ENCODE results near the gene MGAT5. TPM values are rescaled to one million over a fixed set of nuclear protein-coding genes. Genes with fewer than 3 reads are reported as not detected.

MGAT5 gene
- total RNA-seq, 1 donor from 2014 or later: 37.5 TPM

DNA sequence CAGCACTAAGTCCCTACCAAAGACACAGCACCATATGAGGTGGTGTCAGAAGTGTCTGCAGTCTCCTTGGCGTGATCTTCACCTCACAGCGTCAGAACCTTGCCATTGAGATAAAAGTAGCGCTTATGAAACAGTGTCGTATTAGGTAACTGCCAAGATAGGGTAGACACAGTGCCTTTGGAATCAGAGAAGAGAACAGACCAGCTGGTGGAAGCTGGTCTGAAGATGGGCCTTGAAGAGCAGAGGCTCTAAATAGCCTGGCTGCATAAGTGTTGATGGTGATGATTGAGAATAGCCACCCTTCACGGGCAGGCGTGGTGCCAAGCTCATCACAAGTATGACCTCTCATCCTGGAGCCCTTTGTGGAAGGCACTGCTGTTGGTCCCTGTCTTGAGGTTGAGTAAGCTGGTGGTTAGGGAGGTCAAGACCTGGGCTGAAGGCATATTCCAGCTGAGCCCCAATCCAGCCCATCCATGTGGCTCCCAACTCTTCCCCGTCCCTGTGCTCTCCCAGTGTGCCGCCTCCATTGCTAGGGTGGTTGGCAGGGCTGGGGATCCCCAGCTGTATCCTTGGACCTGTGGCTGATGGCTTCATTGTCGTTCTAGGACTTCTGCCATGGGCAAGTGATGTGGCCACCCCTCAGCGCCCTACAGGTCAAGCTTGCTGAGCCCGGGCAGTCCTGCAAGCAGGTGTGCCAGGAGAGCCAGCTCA, 187.4 kb downstream of the MGAT5 start:
- DNase-seq (ENCODE audit: low spot score): peak; percentile 76

DNA sequence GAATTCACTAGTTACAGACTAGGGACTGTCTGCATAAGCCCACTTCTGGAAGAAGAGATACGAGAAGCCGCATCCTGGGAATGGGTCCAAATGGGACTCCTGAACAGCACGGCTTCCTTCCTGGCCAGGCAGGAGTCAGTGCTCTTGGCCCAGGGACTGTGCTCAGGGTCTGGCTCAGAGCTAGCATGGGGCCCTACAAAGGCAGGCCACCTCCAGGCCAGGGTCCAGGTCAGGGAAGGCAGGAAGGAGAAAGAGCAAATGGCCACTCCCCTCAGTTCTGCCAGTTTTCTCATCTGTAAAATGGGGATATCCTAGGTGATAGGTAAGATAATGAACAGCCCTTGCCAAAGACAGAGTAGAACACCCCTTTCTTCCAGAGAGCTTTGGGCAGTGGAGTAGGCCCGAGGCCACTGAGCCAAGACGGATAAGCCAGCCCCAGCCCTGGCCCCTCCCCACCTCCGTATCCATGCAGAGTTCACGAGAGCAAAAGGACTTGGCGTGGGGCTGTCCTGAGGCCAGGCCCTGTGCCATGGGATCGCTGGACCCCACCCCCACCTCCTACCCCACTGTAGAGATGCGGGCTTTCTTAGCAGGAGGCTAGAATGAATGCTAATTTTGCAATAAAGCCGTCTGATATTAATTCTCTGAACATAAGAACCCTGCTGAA, 190.1 kb downstream of the MGAT5 start:
- peak; percentile 60 for DNase-seq (ENCODE audit: low spot score)

DNA sequence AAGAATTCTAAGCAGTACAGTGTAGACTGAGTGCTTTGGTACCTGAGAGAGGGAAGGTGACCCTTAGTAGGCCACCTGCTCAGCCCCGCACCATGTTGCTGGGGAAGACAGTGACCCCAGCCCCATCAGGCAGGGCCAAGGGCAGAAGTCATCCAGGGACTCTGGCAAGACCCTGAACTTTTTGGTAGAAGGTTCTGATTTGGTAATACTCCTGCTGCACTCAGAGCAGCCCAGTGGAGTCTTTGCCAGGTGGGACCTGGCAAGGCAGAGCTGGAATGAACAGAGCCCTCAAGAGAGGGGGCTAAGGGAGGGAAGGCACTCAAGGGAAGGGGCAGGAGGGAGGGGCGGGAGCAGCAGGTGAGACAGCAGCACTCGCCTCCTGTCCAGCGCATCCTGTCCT, 191.2 kb downstream of the MGAT5 start:
- DNase-seq (ENCODE audit: low spot score): no peak

DNA sequence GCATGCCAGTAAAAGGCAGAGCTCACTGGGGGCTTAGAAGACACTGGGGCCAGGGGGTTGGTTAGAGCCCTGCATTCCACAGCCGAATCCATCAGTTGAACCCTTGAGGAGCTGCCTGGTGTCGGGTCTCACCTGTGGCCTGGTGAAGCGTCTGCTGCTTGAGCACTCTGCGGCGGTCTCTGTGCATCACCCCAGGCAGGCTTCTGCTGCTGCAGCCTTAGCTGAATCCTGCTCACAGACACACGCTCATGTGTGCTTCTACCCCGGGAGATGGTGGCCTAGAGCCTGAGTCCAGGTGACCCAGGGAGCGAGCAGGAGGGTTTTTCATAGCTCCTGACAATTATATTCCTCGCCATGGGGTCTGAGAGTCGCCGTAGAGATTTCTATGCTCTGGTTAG, 192.1 kb downstream of the MGAT5 start:
- DNase-seq (ENCODE audit: low spot score): peak; percentile 71

DNA sequence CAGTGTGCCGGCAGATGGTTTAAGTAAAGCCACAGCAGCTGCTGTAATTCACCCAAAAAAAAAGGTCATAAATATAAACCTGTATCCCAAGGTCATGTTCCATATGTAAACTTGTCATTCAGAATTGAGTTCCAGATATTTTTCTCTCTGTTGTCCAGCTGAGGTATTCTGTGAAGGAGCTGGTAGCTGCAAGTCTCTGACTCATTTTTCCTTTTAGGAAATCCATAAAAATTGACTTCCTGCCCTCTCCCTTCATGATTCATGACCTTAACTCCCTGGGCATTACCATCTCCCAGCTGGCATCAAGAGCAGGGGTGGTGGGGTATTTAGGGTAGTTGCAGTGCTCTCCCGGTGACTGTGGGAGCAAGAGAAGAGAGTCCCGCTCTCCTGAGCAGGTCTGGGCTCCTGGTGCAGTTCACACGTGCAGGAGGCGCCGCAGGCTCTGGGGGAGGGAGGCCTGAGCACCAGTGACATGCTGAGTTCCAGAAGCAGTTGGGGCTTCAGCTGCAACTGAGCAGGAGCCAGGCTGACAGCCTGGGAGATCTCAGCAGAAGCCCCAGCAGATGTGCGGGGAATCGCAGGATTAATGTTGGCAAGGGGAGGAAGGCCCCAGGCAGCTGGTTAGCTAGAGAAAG, 192.6 kb downstream of the MGAT5 start:
- DNase-seq (ENCODE audit: low spot score): no peak

DNA sequence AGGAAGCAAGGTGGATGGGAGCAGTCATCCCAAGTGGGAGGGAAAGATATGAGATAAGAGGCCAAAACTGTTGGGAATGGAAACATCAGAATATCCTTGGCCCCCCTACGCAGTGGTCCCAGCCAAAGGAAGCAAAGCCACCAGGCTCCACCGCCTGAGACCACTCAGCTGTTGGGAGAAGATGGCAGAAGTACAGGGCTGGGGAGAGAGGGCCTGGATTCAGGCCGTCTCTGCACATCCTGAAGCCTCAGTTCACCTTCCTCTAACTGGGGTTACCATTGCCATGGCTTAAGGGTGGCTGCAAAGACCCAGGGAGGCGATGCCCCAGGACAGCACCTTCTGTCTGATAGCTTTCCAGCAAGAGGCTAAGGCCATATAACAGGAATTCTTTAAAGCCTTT, 193.8 kb downstream of the MGAT5 start:
- DNase-seq (ENCODE audit: low spot score): no peak

DNA sequence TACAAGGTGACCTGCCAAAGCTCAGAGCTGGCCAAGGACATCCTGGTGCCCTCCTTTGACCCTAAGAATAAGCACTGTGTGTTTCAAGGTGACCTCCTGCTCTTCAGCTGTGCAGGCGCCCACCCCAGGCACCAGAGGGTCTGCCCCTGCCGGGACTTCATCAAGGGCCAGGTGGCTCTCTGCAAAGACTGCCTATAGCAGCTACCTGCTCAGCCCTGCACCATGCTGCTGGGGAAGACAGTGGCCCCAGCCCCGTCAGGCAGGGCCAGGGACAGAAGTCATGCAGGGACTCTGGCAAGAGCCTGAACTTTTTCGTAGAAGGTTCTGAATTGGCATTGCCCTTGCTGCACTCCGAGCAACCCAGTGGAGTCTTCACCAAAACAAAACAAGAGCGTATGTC, 194.8 kb downstream of the MGAT5 start:
- DNase-seq (ENCODE audit: low spot score): peak; percentile 79

DNA sequence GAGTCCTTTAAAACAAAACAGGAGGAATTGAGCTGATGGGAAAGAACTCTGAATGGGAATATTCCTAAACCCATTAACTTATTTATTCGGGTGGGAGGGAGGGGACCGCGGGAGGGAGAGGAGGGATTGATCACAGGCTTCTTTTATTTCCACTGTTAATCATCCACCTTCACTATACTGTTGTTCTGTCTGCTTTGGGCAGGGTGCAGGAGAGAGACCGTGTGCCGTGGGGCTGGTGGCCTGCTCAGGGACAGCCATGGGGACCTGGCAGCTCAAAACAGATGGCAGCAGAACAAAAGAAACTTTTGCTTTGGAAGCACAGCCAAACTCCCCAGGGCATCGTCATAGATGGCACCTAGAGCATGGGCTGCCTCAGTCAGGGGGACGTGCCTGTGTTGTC, 195.3 kb downstream of the MGAT5 start:
- no peak for DNase-seq (ENCODE audit: low spot score)

DNA sequence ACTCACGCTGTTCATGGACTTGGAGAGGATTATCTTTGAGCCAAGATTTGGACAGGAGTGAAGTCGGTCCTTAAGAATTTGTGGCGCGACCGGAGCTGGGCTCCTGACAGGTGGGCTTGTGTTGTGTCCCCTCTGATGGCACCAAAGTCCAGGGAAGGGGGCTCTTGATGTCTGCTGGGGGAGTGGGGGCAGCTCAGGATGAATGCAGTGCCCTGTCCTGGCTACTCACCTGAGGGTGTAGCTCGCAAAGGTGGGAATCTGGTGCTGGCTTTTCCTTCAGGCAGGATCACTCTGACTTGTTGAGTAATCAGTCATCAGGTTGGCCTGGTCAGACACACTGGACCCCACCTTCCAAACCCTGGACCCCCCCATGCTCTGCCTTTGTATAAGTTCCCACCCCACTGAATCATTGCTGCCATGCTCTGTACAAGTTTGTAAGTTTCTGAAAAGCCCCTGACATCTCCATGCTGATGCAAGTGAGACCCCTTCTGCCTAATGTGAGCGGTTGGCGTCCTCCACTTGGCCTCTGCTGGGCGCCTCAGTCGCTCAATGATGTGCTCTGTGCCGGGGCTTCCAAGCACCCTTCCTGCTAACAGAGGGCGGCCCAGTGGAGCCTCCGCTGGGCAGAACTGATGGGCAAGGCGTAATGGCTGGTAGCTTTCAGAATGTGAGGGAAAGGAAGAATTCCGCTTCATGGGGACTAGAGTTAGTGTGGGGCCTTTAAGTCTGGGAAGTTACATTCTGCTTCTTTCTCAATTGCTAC, 196.1 kb downstream of the MGAT5 start:
- peak; percentile 87 for DNase-seq (ENCODE audit: low spot score)

DNA sequence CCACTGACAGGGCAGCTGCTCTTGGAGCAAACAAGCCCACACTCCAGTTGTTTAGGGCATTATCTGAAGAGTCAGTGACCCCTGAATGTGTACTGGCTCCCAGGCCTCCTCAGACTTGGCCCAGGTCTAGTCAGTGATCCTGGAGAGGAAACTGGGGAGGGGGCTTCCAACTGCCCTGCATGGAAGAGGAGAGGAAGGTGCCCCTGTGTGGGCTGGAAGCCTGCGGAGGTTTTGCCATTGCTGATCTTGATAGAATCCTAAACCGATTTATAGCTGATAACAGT, 197.4 kb downstream of the MGAT5 start:
- DNase-seq (ENCODE audit: low spot score): no peak

DNA sequence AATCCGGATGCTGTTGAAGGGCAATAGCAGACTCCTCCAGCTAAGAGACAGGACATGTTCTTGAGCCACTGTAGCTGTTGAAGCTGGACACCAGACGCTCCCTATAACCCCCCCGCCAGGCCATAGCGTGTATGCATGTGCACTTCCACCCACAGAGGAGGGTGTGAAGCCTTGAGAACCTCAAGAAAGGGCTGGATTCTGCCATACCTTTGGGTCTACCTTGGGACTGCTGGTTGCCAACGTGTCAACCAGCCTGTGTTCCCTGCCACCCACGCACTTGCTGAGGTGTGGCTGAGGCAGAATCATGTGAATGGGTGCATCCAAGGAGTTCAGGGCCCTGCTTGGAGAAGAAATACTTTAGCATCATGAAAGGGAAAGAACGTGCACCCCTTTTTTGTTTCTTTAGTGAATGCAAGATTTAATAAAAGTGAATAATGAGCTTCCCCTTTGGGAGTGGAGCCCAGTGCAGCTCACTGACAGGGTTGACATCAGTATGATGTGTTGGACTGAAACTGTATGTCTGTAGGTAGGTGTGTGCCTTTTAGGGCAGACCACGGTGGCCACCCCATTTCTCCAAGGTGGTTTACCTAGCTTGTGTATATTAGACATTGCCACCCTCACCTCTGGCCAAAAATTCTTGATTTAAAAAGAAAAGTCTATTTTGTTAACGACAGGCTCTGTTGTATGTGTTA, 198.3 kb downstream of the MGAT5 start:
- peak; percentile 74 for DNase-seq (ENCODE audit: low spot score)

DNA sequence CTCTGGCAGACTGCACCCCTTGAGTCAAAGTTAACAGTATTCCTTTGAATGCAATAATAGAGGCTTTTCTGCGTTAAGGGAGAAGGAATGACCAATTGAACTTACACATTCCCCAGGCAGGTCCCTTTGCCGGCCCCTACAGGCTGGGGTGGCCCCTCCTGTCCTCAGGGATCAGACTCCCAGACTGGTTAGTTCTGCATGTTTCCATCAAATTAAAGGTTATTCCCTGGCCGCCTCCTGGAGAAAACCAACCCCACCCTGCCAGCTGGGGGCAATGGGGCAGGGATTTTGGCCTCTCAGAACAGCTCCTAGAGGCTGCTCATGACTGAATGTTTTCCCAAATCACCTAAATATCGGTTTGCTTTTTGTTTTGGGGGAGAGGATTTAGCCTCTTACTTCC, 199.6 kb downstream of the MGAT5 start:
- peak; percentile 60 for DNase-seq (ENCODE audit: low spot score)

DNA sequence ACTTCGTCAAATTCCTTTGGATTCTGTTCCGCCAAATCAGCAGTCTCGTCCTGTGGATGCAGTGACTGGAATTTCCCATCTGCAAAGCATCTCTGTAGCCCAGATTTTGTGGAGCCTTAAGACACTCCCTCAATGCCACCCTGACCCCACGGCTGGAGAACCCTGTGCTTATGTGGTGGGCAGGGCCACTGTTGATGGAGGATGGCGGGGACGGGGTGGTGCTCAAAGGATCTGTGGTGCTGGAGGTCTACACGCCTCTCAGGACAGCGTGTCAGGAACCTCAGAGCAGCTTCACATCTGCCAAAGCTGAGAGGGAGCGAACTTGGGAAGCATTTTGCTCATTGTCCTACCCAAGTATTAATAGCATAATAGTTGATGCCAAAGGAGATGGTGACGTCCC, 200.1 kb downstream of the MGAT5 start:
- DNase-seq (ENCODE audit: low spot score): peak; percentile 49

DNA sequence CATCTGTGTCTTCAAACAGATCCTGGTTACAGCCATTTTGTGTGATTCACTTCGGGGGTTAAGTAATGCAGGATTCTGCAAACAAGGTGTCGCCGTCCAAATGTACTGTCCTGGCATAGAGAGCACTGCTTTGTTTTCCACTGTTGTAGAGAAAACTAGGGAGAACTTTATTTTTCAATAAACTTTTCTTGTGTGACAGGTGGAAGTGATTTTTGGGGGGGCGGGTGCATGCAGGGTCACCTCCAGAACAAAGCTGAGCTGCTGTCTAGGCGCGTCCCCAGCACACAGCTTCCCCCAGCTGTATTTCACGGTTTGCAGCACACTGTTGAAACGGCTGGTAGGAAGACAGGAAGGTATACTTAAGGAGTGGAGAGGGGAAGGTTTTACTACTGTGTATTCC, 200.6 kb downstream of the MGAT5 start:
- peak; percentile 20 for DNase-seq (ENCODE audit: low spot score)

DNA sequence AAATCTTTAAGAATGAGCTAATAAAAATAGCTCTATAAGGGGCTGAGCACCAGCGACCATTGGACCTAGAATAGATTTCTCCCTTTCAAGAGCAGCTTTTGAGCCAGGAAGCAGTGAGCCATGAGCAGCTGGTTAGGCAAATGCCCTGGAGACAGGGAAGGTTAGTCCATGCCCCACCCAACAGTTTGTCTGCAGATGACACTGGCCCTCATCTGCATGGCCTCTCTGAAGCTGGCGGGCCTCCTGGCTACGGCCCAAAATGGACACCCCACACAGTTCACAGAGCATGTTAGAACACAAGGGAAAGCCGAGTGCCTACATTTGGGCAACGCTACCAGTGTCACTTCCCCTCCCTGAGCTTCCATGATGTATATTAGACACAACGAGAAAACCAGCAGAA, 201.1 kb downstream of the MGAT5 start:
- DNase-seq (ENCODE audit: low spot score): peak; percentile 47

DNA sequence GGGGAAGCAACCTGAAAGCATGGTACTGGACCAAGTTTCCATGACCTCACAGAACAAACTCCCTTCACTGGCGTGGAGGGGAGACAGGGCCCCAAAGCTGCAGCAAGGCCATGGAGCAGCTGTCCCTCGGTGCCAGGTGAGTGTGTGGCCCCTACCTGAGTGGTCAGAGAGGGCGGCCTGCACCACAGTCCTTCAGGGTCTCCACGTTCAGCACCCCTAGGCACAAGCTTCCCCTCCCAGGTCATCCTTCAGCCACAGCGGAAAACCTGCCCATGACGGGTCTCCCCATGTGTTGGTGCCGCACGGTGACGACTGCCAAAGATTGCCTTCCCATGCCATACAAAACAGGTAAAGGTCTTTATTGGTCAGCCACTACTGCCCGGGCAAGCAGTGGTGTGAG, 201.6 kb downstream of the MGAT5 start:
- DNase-seq (ENCODE audit: low spot score): peak; percentile 62

DNA sequence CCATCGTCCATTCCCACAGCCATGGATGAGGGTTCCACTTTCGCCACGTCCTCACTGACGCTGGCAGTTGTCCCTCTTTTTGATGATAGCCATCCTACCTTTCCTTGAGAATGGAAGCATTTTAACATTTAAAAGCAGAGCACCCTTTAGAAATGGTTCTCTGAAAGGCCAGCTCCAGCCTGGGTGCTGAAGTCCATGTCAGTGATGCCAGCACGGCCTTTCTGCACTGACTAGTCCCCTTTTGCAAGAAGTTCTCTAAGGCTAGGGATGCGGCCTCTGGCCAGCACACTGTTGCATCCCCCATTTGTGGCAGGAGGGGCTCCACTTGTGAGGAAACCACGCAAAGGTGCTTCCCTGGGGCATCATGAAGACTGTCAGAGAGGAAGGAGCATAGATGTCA, 203.5 kb downstream of the MGAT5 start:
- DNase-seq (ENCODE audit: low spot score): peak; percentile 62

DNA sequence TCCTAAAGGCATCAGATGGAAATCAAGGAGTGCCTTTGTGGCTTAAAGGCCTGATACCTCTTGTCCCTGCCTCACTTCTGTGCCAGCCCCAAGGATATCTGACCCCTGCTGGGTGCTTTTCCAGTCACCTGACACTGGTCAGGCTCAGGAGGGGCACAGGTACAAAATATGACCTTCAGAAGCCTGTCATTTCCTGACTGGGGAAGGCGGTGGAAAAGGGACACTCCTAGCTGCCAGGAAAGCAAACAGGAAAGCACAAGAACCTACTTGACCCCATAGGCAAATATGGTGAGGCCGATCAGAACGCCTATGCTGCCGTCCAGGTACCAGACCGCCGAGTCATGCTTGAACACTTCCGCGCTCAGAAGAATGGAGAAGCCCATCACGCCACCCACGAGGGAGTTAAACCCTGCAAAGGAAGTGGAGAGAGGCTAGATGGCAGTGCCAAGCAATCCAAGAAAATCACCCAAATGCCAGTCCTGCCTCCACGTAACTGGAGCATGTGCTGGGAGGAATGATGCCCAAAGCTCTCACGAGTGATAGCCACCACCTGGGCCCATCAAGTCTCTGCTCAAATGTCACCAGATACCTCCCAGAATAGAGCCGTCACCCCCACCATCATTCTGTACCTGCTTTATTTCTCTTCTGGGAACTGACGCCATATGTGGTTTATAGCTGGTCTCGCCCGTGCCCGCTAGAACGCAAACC, 204.0 kb downstream of the MGAT5 start:
- peak; percentile 59 for DNase-seq (ENCODE audit: low spot score)

DNA sequence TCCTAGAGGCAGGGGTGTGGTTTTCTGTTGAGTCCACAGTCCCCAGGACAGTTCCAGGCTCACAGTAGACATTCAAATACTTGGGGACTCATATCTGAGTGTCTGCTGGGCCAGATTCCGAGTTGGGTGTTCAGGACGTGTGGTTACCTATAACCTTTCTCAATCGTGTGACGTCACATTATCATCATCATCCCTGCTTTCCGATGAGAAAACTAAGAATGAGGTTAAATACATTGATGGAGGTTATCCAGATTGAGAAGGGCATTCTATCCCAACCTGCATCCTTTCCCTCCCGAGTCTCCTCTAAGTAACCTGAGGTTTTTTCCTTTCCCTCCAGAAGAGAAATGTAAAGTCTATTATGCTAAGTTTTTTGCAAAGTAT, 204.6 kb downstream of the MGAT5 start:
- peak; percentile 28 for DNase-seq (ENCODE audit: low spot score)

DNA sequence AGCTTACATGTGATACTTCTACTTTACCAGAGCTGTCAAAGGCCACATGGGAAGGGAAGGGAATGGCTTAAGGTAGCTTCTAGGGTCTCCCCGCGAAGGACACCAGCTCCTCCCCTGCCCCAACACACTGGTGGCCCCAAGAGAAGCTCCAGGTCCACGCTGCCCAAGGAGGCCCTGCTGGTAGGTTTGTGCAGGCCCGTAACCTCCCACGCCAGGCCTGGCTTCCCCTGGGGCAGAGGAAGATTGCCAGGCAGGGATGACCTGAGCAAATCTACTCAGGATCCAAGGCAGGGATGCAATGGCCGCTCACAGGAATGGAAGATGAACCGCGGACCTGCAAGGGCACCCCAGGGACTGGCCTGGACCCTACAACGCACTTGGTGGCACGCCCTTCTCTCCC, 205.1 kb downstream of the MGAT5 start:
- DNase-seq (ENCODE audit: low spot score): peak; percentile 39
